Activated T-helper 17 cell treated with anti-CD3 and anti-CD28 coated beads, Interleukin-2, amount 50 U/mL, for 72 hours (primary cell): ENCODE measurements around the gene GGT1. TPM values are rescaled to one million over a fixed set of nuclear protein-coding genes. Genes with fewer than 3 reads are reported as not detected.
A peak's percentile ranks its signal among the peaks of the same experiment; 100 is the strongest.

Source experiments
- ATAC-seq: fragments of 150-1000 bp; cut with Tn5 transposase; replicated peaks from 2 replicates; pipeline ENCODE4 v1.10.0; 2021; ENCODE audit warnings: mild to moderate bottlenecking, moderate library complexity
- H3K27ac Mint-ChIP-seq: one replicate; pipeline ENCODE4 v1.8.0; 2022; ENCODE audit warnings: mixed read lengths
- H3K27me3 Mint-ChIP-seq: one replicate; pipeline ENCODE4 v1.8.0; 2022; ENCODE audit warnings: mixed read lengths
- H3K36me3 Mint-ChIP-seq: one replicate; pipeline ENCODE4 v1.8.0; 2022; ENCODE audit warnings: low read depth, mild to moderate bottlenecking, mixed read lengths
- H3K4me1 Mint-ChIP-seq: one replicate; pipeline ENCODE4 v1.8.0; 2022; ENCODE audit warnings: mixed read lengths
- H3K4me3 Mint-ChIP-seq: one replicate; pipeline ENCODE4 v1.8.0; 2022; ENCODE audit warnings: mild to moderate bottlenecking, mixed read lengths
- H3K9me3 Mint-ChIP-seq: one replicate; pipeline ENCODE4 v1.8.0; 2022; ENCODE audit warnings: mixed read lengths
- total RNA-seq, 2 donors: library from RNA; stranded (reverse); gene quantifications; one replicate each; pipeline ENCODE4 v1.2.3, GENCODE V29; 2022

Gene GGT1
- total RNA-seq, 2 donors from 2014 or later: 82.4 to 122 TPM

- Mint-ChIP-seq H3K27me3 (no peaks in the 10 kb centered on the region), H3K36me3 (peaks cover 38% of the 10 kb centered on the region), H3K27ac (peak overlapping the region; percentile 59), H3K4me3 (no peak overlapping the region), H3K4me1 (no peaks in the 10 kb centered on the region), H3K9me3 (no peaks in the 10 kb centered on the region)
- no peak for ATAC-seq
These were observed 24.4 kb upstream of the GGT1 start for GRCh38 chr22:24578355-24579257.

GRCh38 chr22:24579258-24579601, 23.8 kb upstream of the GGT1 start:
- Mint-ChIP-seq H3K4me1 (no peaks in the 10 kb centered on the region), H3K36me3 (peaks cover 31% of the 10 kb centered on the region), H3K4me3 (no peak overlapping the region), H3K9me3 (no peaks in the 10 kb centered on the region), H3K27me3 (no peaks in the 10 kb centered on the region), H3K27ac (no peak overlapping the region)
- no peak for ATAC-seq

GRCh38 chr22:24580276-24580675, 22.7 kb upstream of the GGT1 start:
- no peaks in the 10 kb centered on the region for H3K9me3 Mint-ChIP-seq
- H3K36me3 Mint-ChIP-seq: peaks cover 21% of the 10 kb centered on the region
- no peak for ATAC-seq

GRCh38 chr22:24582056-24582814, 20.8 kb upstream of the GGT1 start:
- H3K27ac Mint-ChIP-seq: no peak overlapping the region
- ATAC-seq: no peak
- H3K27me3 Mint-ChIP-seq: no peaks in the 10 kb centered on the region
- no peaks in the 10 kb centered on the region for H3K4me1 Mint-ChIP-seq
- peaks cover 2% of the 10 kb centered on the region for H3K36me3 Mint-ChIP-seq
- no peak overlapping the region for H3K4me3 Mint-ChIP-seq
- no peaks in the 10 kb centered on the region for H3K9me3 Mint-ChIP-seq

More at GRCh38 chr22:24580276-24580675, 22.7 kb upstream of the GGT1 start:
- Mint-ChIP-seq H3K27me3 (no peaks in the 10 kb centered on the region), H3K4me3 (no peak overlapping the region), H3K27ac (no peak overlapping the region), H3K4me1 (no peaks in the 10 kb centered on the region)

- H3K27ac Mint-ChIP-seq: no peak overlapping the region
- no peaks in the 10 kb centered on the region for H3K36me3 Mint-ChIP-seq
- no peaks in the 10 kb centered on the region for H3K4me1 Mint-ChIP-seq
- no peak overlapping the region for H3K4me3 Mint-ChIP-seq
- no peak for ATAC-seq
- H3K27me3 Mint-ChIP-seq: no peaks in the 10 kb centered on the region
- H3K9me3 Mint-ChIP-seq: no peaks in the 10 kb centered on the region
These were observed 19.5 kb upstream of the GGT1 start for GRCh38 chr22:24583221-24584165.

GRCh38 chr22:24584166-24584790, 18.7 kb upstream of the GGT1 start:
- Mint-ChIP-seq H3K27ac (no peak overlapping the region), H3K9me3 (no peaks in the 10 kb centered on the region)

GRCh38 chr22:24584871-24585411, 18.1 kb upstream of the GGT1 start:
- no peak for ATAC-seq

More at GRCh38 chr22:24584166-24584790, 18.7 kb upstream of the GGT1 start:
- Mint-ChIP-seq H3K27me3 (no peaks in the 10 kb centered on the region), H3K4me1 (no peaks in the 10 kb centered on the region), H3K4me3 (no peak overlapping the region), H3K36me3 (no peaks in the 10 kb centered on the region)
- no peak for ATAC-seq

GRCh38 chr22:24585461-24585860, 17.5 kb upstream of the GGT1 start:
- Mint-ChIP-seq H3K27ac (no peak overlapping the region), H3K9me3 (no peaks in the 10 kb centered on the region), H3K4me3 (no peak overlapping the region), H3K27me3 (no peaks in the 10 kb centered on the region), H3K4me1 (no peaks in the 10 kb centered on the region), H3K36me3 (no peaks in the 10 kb centered on the region)
- ATAC-seq: no peak

More at GRCh38 chr22:24584871-24585411, 18.1 kb upstream of the GGT1 start:
- Mint-ChIP-seq H3K36me3 (no peaks in the 10 kb centered on the region), H3K4me1 (no peaks in the 10 kb centered on the region), H3K9me3 (no peaks in the 10 kb centered on the region), H3K27me3 (no peaks in the 10 kb centered on the region), H3K27ac (no peak overlapping the region), H3K4me3 (no peak overlapping the region)

GRCh38 chr22:24585927-24586546, 17.0 kb upstream of the GGT1 start:
- no peak overlapping the region for H3K4me3 Mint-ChIP-seq
- ATAC-seq: no peak
- no peaks in the 10 kb centered on the region for H3K27me3 Mint-ChIP-seq
- H3K9me3 Mint-ChIP-seq: no peaks in the 10 kb centered on the region
- H3K4me1 Mint-ChIP-seq: no peaks in the 10 kb centered on the region
- H3K27ac Mint-ChIP-seq: no peak overlapping the region
- H3K36me3 Mint-ChIP-seq: no peaks in the 10 kb centered on the region

GRCh38 chr22:24587251-24587650, 15.7 kb upstream of the GGT1 start:
- Mint-ChIP-seq H3K27me3 (no peaks in the 10 kb centered on the region), H3K9me3 (no peaks in the 10 kb centered on the region), H3K36me3 (no peaks in the 10 kb centered on the region), H3K27ac (no peak overlapping the region), H3K4me1 (no peaks in the 10 kb centered on the region), H3K4me3 (no peak overlapping the region)
- no peak for ATAC-seq

GRCh38 chr22:24587948-24588347, 15.0 kb upstream of the GGT1 start:
- no peak overlapping the region for H3K4me3 Mint-ChIP-seq
- no peaks in the 10 kb centered on the region for H3K4me1 Mint-ChIP-seq
- no peak overlapping the region for H3K27ac Mint-ChIP-seq
- ATAC-seq: no peak
- H3K36me3 Mint-ChIP-seq: no peaks in the 10 kb centered on the region
- no peaks in the 10 kb centered on the region for H3K9me3 Mint-ChIP-seq
- no peaks in the 10 kb centered on the region for H3K27me3 Mint-ChIP-seq

GRCh38 chr22:24588381-24588756, 14.6 kb upstream of the GGT1 start:
- Mint-ChIP-seq H3K36me3 (no peaks in the 10 kb centered on the region), H3K9me3 (no peaks in the 10 kb centered on the region), H3K4me3 (no peak overlapping the region), H3K27me3 (no peaks in the 10 kb centered on the region), H3K27ac (no peak overlapping the region), H3K4me1 (no peaks in the 10 kb centered on the region)
- ATAC-seq: no peak

GRCh38 chr22:24588757-24589481, 14.1 kb upstream of the GGT1 start:
- H3K4me1 Mint-ChIP-seq: no peaks in the 10 kb centered on the region
- no peaks in the 10 kb centered on the region for H3K9me3 Mint-ChIP-seq
- H3K36me3 Mint-ChIP-seq: no peaks in the 10 kb centered on the region
- no peak overlapping the region for H3K4me3 Mint-ChIP-seq
- no peak overlapping the region for H3K27ac Mint-ChIP-seq
- ATAC-seq: no peak
- H3K27me3 Mint-ChIP-seq: no peaks in the 10 kb centered on the region
